OCI-M2 (cell line): ENCODE measurements around the gene TMEM207.
"Not testable (repeated sequence)": the region's sequence is repeated elsewhere in the genome, so short reads cannot be mapped to it uniquely, and the experiment has no call there.

Experiments
- DNase-seq: peaks from one replicate; lab custom pipeline; 2025; ENCODE audit not compliant: unreplicated experiment; lab: John Stamatoyannopoulos, UW

TMEM207 gene

GRCh38 chr3:190449801-190450200 lies at the start of gene TMEM207:
Gene TMEM207 (minus strand): TSS chr3:190449901. CDS start chr3:190449809, 92 bp downstream.
- no peak for DNase-seq

- no peak for DNase-seq
Observed at GRCh38 chr3:190499122-190499521, 49.4 kb upstream of the TMEM207 start.

GRCh38 chr3:190498293-190498692 lies 48.6 kb upstream of the TMEM207 start:
- DNase-seq: no peak

- DNase-seq: no peak
Observed at GRCh38 chr3:190497811-190498210, 48.1 kb upstream of the TMEM207 start.

DNA sequence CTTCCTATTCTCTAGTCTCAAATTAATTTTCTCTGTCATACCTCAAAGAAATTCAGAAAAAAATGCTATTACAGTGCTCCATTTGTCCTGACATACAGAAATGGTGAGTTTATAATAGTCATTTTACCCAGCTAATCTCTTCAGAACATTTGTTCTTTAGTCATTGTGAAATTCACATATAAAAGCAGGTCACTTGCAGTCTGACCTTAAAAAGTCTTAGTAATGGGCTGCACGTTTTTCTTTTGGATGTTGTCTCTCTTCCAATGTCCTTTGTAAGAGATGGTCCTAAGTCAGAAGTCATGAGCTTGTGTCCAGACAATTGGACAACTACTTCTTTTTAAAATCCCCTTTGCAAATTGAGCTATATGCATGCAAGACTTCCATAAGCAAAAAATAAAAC lies 47.2 kb upstream of the TMEM207 start:
- no peak for DNase-seq

DNA sequence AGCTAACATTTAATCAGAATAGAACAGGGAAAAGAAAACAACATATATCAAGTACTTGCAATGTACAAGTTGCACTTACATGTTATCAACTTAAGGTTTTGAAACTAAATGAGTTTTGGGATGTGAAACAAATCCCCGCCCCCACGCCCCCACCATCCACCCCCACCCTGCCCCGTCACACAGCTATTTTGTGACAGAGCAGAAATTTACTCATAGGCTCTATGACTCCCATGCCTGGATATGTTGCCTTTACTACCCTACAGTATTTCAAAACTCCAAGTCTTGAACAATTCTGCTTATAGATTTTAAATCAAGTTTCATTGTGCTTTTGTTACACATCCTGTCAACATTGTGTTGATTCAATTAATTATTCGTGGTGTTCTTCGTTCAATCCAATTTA lies 46.1 kb upstream of the TMEM207 start:
- no peak for DNase-seq

DNA sequence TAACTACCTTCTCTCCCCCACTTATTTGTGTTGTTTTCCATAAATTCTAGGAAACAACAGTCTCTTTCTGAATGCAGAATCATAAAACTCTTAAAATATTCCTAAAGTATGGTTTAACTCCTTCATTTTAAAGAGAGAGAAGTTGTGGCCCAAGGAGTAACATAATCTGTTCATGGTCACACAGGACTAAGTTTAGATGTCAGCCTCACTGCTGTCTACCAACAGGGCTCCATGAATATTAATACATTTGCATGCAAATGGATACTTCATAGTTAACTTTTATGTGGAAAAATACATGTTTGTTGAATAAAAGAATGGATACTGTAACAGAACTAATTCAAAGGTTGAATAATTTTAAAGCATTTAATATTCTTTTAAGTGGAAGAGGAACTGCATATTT lies 45.7 kb upstream of the TMEM207 start:
- DNase-seq: no peak

DNA sequence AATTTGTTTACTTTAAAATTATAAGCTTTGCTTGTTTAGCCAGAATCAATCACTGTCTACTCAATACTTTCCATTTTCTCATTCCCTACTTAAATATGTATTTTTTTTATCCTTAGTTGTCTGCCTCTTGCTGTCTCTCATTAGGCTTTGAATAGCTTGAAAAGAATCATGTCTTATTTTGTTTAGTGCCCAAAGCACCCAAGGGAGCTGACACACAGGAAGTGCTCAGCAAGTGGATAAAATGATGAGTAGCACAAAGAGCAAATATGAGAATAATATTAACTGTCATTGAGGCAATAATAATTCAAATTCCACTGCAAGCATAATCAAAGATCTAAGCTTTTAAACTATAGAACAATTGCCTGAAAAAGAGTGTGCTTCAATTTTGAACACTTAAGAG lies 45.2 kb upstream of the TMEM207 start:
- no peak for DNase-seq

DNA sequence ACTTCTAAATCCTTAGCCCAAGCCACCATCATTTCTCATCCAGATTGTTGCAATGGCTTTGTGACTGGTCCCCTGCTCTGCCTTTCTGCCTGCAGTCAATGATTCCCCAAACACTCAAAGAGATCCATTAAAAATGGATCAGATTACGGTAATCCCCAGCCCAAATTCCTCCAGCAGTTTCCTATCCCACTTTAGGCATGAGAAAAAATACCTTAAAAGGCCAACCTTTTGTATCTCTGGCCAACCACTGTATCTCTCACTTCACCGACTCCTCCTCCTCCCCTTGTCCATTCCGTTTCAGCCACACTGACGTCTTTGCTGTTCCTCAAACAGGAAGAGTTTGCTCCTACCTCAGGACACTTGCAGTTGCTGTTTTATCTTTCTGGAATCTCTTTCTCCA lies 43.3 kb upstream of the TMEM207 start:
- DNase-seq: no peak

DNA sequence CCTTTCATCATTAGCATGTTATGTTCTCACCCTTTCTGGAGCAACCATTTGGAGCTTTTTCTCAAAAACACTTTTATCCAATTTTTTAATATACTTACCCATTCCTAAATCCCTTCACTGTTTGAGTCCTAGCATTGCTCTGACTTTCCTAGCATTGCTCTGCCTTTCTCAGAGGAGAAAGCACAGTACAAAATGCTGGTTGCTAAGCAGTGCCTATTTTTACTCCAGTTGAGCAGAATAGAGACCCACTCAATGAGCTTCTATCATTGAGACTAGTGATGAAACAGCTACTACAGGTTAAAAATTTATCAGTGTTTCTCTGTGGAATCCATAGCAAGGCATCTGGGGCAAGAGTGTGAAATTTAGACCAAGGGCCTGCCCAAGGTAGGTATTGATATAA lies 42.4 kb upstream of the TMEM207 start:
- no peak for DNase-seq

DNA sequence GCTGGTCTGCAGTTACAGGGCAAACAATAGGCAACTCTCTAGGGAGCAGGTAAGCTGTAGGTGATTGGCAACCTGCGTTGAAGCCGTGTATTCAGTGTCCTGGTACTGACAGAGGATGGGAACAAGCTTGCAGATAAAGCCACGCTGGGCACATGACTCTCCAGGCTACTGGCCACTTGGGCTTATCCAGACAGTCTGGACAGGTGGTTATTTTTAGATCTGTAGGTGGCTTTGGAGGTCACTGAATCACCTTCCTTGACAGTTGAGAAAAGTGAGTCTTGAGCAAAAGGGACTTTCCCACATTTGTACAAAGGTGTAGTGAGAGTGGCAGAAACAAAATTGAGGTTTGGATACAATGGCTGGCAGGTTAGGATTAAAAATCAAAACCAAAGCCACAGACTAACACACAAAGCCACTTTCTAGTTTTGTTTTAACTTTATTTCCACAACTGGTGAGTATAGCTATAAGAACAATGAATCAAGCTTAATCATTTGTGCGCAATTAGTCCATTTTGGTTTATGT lies 41.9 kb upstream of the TMEM207 start:
- DNase-seq: no peak

GRCh38 chr3:190486908-190487607 lies 37.4 kb upstream of the TMEM207 start:
- no peak for DNase-seq

GRCh38 chr3:190486533-190486864 lies 36.8 kb upstream of the TMEM207 start:
- no peak for DNase-seq

- no peak for DNase-seq
Observed at GRCh38 chr3:190485830-190486532, 36.3 kb upstream of the TMEM207 start.

DNA sequence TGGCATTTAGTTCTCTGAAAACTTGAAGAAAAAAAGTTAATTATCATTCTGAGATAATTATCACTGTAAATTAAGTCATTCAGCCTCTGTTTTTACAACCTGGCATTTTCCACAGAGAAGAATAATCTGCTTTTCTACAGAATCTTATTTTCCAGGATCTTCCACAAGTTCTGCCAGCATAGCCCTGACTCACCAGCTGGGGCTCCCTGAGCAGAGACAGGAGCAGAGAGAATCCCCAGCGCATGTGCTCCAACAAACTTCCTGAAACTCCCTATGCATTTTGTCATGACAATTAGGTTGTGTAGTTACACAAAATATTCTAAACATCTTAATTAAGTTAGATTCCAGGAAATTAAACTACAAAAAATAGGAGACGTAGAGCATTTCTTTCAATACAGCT lies 32.1 kb upstream of the TMEM207 start:
- DNase-seq: no peak

DNA sequence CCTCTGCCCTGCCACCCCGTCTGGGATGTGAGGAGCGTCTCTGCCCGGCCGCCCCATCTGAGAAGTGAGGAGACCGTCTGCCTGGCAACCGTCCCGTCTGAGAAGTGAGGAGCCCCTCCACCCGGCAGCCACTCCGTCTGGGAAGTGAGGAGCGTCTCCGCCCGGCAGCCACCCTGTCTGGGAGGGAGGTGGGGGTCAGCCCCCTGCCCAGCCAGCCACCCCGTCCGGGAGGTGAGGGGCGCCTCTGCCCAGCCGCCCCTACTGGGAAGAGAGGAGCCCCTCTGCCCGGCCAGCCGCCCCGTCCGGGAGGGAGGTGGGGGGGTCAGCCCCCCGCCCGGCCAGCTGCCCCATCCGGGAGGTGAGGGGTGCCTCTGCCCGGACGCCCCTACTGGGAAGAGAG lies 23.6 kb upstream of the TMEM207 start:
- not testable (repeated sequence) for DNase-seq

DNA sequence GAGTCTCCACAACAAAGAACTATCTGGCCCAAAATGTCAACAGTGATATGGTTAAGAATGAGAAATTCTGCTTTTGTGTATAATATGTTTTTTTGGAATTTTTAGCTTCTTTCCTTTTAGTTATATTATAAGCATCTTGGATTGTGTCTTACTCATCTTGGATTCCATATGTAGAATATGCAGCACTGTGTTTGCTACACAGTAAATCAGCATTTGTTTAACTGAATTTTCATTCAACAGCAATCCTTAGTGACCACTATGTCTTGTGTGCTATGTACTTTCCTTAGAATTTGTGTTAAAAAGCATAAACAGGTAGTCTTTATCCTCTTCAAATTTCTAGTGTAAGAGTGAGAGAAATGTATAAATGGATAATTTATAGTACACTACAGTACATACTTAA lies 18.2 kb upstream of the TMEM207 start:
- no peak for DNase-seq

DNA sequence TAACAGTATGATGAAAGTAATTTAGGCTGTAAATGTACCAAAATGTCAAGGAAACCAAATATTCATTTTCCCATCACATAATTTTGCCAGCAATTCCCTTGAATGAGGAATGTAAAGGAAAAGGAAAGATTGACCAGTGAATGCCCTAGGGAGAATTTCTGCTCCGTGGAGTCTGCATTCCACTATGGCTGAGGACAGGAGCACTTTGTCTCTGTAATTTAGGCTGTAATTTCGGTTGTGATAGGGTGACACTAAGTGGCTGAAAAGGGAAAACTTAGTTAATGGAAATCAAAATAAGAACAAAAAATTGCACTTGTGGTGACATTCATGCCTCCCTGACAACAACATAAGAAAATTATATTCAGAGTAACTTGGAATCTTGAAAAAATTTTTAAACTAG lies 8.3 kb upstream of the TMEM207 start:
- no peak for DNase-seq

DNA sequence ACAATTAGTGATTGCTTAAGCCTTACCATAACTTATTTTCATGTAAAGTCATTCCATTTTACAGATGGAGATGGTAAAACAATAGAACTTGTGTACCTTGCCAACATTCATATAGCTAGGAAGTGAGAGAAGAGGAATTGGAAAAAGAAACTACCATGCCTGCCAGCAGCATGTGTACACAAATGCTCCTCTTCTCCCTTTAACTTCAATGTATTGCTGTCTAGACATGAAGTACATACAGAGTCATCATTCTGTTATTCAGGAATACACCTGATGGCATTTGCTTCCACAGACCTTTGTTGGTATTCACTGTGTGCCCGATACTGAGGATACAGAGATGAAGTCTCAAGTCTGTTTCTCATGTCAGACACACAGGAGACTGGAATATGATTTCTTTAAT lies 7.1 kb upstream of the TMEM207 start:
- no peak for DNase-seq

GRCh38 chr3:190455828-190456227 lies 6.1 kb upstream of the TMEM207 start:
- DNase-seq: no peak

- DNase-seq: no peak
Observed at GRCh38 chr3:190448256-190448655, 1.4 kb downstream of the TMEM207 start.

DNA sequence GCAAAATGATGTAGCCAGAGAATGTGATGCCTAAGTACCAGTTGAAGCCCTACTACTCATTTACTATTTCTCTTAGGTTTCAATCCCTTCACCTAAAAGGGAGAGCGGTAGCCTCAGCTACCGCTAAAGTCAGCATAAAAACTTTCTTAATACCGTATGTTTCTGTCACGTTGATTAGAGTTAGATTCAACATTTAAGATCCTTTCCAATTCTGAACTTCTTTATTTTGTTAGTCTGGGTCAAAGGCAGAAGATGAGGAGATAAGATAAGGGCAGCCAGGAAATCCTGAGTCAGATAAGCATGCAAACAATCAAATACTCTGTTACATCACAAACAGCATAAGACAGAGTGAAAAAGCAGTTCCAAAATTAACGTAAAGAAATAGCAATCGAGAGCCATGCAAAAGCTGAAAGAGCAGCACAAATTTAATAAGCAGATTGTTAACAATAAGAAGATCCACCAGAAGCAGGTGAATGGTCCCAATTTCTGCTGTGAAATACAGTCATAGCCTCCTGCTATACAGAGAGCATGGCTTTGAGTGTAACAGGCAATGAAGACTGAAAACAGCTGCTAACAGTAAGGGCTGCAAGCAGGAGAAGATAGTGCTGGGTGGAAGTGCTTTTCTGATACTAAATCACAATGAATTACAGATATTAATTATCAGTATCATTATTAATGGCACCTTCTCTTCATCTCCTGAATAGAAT lies 3.0 kb downstream of the TMEM207 start:
- no peak for DNase-seq
